Epithelial cell of esophagus (primary cell): ENCODE results near the gene LRP1-AS.

Experiments
- DNase-seq: peaks from one replicate; pipeline ENCODE4 v3.0.0; 2010; ENCODE audit warnings: low read depth
- H3K4me3 ChIP-seq: 2 replicates; pipeline ENCODE4 v1.5.1; 2011; ENCODE audit warnings: mild to moderate bottlenecking, low read length, control low read depth
- TF ChIP-seq, protein P1 (sequence below): IDR thresholded peaks from 2 replicates; pipeline ENCODE4 v1.5.1; 2011; ENCODE audit warnings: low read depth, mild to moderate bottlenecking, low read length, control low read depth, inconsistent platforms; ENCODE audit not compliant: insufficient read depth; ENCODE audit errors: missing control alignments

LRP1-AS gene

DNA sequence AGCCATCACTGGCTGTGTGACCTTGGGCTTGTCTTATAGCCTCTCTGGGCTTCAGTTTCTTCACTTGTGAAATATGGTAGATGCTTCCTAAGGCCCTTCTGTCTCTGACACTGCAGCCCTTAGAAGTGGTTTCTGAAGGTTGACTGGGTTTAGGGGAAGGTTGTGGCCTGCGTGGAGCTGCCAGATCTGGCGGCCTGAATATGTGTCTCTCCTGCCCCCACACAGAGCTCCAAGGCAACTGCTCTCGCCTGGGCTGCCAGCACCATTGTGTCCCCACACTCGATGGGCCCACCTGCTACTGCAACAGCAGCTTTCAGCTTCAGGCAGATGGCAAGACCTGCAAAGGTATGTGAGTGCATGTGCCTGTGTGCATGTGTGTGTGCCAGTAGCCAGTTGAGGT is 4.0 kb downstream of the LRP1-AS start:
- no peak overlapping the region for H3K4me3 ChIP-seq
- TF ChIP-seq, protein P1, sequence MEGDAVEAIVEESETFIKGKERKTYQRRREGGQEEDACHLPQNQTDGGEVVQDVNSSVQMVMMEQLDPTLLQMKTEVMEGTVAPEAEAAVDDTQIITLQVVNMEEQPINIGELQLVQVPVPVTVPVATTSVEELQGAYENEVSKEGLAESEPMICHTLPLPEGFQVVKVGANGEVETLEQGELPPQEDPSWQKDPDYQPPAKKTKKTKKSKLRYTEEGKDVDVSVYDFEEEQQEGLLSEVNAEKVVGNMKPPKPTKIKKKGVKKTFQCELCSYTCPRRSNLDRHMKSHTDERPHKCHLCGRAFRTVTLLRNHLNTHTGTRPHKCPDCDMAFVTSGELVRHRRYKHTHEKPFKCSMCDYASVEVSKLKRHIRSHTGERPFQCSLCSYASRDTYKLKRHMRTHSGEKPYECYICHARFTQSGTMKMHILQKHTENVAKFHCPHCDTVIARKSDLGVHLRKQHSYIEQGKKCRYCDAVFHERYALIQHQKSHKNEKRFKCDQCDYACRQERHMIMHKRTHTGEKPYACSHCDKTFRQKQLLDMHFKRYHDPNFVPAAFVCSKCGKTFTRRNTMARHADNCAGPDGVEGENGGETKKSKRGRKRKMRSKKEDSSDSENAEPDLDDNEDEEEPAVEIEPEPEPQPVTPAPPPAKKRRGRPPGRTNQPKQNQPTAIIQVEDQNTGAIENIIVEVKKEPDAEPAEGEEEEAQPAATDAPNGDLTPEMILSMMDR, result no peak
- no peak for DNase-seq

- TF ChIP-seq, protein P1, result no peak
- no peak overlapping the region for H3K4me3 ChIP-seq
- no peak for DNase-seq
Measured at GRCh38 chr12:57142727-57143126, 4.7 kb downstream of the LRP1-AS start.

GRCh38 chr12:57142121-57142520 is 5.3 kb downstream of the LRP1-AS start:
- no peak for DNase-seq
- no peak overlapping the region for H3K4me3 ChIP-seq
- TF ChIP-seq, protein P1, result no peak

DNA sequence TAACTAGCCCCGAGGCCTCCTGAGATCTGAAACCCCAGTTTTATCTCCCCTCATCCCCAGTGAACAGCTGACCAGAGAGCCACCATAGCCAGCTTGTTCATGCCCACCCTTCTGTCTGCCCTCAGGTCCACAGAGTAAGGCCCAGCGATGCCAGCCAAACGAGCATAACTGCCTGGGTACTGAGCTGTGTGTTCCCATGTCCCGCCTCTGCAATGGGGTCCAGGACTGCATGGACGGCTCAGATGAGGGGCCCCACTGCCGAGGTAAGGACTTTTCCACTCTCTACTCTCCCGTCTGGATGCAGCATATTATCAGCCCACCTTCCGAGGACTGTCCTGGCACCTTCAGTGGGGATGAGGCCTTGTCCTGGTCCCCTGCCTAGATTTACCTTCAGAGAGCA is 6.2 kb downstream of the LRP1-AS start:
- no peak for DNase-seq
- TF ChIP-seq, protein P1, result no peak
- H3K4me3 ChIP-seq, result no peak overlapping the region

DNA sequence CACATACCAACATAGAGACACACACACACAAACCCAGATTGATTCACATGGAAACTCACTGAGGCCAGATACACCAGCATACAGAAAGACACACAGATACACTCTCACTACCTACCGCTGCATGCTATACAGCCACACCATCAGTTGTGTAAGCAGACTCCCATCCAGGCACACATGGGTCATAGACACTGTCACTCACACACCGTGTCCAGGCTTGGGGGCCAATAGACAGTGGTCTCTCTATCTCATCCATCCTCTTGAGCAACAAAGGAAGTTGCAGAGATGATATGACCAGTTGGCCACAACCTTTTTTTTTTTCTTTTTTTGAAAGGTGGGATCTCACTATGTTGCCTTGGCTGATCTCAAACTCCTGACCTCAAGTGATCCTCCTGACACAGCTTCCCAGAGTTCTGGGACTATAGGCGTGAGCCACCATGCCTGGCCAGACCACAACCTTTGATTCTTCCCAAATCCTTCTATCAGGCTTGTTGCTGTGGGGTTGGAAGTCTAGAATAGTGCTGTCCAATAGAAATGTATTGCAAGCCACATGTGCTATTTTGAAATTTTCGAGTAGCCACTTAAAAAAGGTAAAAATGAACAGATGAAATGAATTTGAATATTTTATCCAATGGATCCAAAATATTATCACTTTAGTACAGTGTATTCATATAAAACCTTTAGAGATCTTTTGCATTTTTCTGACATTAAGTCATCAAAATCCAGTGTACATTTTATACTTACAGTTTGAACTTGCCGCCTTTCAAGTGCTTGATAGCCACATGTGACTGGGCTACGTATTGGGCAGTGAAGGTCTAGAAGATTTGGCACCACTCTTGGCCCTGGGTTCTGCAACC is 7.4 kb downstream of the LRP1-AS start:
- H3K4me3 ChIP-seq, result no peak overlapping the region
- TF ChIP-seq, protein P1, result no peak
- DNase-seq, result no peak

- H3K4me3 ChIP-seq, result no peak overlapping the region
- no peak for DNase-seq
- TF ChIP-seq, protein P1, result no peak
Measured at GRCh38 chr12:57138526-57139272, 8.7 kb downstream of the LRP1-AS start.
